HG03469 (cell line): ENCODE measurements around the gene AAMP.
"Not testable (repeated sequence)": the region's sequence is repeated elsewhere in the genome, so short reads cannot be mapped to it uniquely, and the experiment has no call there.

Experiments used
- ATAC-seq: cut with Tn5 transposase; IDR thresholded peaks from one replicate; pipeline ENCODE4 v1.9.1; 2021; ENCODE audit warnings: mild to moderate bottlenecking, moderate library complexity, moderate number of reproducible peaks; ENCODE audit not compliant: unreplicated experiment

Gene AAMP, protein sequence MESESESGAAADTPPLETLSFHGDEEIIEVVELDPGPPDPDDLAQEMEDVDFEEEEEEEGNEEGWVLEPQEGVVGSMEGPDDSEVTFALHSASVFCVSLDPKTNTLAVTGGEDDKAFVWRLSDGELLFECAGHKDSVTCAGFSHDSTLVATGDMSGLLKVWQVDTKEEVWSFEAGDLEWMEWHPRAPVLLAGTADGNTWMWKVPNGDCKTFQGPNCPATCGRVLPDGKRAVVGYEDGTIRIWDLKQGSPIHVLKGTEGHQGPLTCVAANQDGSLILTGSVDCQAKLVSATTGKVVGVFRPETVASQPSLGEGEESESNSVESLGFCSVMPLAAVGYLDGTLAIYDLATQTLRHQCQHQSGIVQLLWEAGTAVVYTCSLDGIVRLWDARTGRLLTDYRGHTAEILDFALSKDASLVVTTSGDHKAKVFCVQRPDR

DNA sequence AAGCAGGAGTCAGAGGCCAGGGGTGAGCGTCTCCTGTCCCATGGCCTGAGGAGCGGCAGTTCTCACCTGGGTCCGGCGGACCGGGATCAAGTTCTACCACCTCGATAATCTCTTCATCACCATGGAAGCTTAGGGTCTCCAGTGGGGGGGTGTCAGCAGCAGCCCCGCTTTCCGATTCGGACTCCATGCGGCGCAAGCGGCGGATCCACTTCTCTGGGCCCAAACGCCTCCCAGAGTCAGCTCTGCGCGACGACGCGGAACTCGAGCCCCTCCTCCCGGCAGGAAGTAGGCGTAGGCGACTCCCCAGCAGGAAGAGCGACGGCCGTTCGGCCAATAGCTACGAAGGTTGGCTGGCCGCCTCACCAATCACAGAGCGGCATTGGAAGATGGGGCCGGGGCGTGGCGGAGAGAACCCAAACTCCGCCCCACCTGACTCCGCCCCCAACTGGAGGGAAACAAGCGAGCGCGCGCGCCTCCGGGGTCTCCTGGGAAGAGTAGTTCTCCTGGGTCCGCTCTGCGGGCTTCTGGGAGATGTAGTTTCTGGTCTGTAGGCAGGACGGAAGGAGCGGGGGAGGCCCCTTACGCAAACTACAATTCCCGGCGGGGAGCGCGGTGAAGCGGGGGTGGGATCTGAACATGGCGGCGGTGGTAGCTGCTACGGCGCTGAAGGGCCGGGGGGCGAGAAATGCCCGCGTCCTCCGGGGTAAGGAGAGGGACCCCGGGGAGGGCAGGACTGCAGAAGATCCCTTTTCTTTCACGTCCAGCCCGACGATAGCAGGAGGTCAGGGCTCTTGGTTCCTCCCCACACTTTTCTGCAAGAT, at the start of gene AAMP, which contains the start of gene PNKD:
Gene AAMP (minus strand): TSS at position 238 of the 821 bp plus-strand sequence. CDS start 51 bp downstream, at position 187.
Gene PNKD (plus strand): TSS at position 620 of the 821 bp plus-strand sequence. CDS start 17 bp downstream, at position 637.
- peak; percentile 80 for ATAC-seq

DNA sequence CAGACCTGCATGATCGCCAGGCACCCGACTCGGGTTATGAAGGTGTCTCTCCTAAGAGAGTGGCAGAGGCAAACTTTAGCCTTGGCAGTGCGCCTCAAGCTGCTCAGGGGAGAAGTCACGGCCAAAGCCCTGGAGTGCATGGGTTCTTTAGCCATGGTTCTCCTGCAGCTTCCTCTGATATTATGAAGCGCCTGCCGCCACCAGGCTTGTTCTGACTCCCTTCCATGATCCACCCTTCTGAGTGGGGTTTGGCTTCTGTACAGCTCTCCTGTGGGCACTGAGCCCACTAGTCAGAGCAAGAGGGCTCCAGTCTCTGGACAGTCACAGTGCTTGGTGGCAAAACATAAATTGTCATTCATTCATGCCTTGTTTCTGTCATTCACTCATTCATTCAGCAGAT, 48.3 kb upstream of the AAMP start:
- ATAC-seq = no peak

DNA sequence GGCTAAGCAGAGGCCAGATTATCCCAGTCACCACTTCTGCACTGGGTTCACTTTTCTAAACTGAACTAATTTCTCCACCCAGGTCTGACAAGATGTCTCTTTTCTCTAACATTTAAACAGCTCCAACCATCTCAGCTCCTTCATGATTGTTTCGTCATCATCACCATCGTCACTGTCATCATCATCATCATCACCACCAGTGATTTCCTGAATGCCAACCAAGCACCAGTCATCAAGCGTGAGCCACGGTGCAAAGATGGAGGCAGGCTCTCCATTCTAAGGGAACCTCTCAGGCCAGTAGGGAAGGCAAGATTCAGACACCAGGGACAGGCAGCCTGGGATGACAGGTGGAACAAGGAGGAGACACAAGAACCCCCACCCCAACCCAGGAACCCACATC, 47.9 kb upstream of the AAMP start:
- no peak for ATAC-seq

DNA sequence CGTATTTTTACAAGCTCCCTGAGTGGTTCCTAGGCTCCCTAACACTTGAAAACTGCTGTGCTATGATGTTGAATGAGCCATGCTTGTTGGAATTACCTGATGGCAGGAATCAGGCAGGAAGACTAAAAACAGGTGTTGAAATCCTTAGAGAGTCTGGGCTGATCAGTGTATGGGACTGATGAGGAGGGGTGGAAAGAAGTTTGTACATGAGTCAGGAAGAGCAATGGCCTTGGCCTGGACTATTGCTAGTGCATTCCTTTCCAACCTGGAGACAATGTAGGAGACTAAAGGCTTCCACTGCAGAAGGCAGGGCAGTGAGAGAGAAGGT, 47.3 kb upstream of the AAMP start:
- ATAC-seq = no peak

DNA sequence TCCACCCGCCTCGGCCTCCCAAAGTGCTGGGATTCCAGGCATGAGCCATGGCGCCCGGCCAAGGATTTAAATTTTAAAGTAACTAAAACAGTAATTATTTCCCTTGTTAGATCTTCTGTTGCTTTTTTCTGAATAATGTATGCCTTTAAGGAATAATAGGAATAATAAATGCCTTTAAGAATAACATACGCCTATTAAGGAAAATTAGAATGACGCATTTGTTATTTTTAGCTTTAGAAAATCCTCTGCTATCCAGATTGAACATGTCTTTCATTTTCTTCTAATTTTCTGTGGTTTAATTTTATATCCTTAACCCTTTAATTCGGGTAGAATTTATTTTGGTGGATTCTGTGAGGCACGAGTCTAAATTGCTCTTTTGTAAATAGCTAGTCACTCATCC, 45.5 kb upstream of the AAMP start:
- ATAC-seq = no peak

DNA sequence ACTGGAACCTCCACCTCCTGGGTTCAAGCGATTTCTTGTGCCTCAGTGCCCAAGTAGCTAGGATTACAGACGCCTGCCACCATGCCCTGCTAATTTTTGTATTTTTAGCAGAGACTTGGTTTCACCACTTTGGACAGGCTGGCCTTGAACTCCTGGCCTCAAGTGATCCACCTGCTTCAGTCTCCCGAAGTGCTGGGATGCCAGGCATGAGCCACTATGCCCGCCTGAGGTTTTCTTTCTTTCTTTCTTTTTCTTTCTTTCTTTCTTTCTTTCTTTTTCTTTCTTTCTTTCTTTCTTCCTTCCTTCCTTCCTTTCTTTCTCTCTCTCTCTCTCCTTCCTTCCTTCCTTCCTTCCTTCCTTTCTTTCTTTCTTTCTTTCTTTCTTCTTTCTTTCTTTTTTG, 44.8 kb upstream of the AAMP start:
- not testable (repeated sequence) for ATAC-seq

DNA sequence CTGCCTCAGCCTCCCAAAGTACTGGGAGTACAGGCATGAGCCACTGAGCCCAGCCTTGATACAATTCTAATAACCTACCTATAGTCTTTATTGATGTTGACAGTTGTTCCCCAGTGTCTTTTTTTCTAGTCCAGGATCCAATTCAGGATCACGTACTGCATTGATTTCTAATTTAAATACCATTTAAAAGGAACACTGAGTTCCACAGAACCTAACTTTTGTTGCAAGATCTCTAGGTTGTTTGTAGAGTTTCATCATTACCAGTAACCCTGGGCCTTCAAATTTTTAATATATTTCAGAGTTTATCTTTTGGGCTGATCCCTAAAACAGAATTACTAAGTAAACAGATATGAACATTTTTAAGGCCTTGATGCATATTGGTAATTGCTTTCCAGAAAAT, 43.4 kb upstream of the AAMP start:
- ATAC-seq = no peak

DNA sequence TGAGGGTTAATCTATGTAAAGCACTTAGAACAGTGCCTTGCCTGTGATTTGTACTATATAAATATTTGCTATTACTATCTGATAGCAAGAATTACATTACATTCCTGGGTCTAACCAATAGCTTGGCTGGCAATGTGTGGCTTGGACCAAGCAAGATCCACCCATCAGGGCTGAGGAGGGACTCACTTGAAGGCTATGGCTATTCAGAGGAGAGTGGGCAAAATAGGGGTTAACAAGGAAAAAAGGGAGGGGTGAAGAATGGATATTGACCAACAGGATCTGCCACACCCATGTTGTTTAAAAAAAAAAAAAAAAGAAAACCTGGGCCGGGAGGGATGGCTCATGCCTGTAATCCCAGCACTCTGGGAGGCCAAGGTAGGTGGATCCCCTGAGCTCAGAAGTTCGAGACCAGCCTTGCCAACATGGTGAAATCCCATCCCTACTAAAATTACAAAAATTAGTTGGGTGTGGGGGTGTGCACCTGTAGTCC, 42.4 kb upstream of the AAMP start:
- no peak for ATAC-seq

DNA sequence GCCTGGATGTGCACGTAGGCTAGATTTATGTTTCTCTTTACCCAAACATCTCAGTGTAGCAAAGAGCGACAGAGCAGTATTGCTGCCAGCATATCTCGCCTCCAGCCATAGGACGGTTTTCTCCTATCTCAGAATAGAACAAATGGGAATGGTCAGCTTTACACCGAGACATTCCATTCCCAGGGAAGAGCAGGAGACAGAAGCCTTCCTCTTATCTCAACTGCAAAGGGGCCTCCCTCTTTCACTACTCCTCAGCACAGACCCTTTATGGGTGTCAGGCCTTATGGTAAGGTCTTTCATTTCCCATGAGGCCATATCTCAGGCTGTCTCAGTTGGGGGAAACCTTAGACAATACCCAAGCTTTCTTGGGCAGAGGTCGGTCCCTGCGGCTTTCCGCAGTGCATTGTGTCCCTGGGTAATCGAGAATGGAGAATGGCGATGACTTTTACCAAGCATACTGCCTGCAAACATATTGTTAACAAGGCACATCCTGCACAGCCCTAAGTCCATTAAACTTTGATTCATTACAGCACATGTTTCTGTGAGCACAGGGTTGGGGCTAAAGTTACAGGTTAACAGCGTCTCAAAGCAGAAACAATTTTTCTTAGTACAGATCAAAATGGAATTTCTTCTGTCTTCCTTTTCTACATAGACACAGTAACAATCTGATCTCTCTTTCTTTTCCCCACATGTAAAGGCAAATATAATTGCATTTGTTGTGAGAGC, 41.8 kb upstream of the AAMP start:
- ATAC-seq = not testable (repeated sequence)

DNA sequence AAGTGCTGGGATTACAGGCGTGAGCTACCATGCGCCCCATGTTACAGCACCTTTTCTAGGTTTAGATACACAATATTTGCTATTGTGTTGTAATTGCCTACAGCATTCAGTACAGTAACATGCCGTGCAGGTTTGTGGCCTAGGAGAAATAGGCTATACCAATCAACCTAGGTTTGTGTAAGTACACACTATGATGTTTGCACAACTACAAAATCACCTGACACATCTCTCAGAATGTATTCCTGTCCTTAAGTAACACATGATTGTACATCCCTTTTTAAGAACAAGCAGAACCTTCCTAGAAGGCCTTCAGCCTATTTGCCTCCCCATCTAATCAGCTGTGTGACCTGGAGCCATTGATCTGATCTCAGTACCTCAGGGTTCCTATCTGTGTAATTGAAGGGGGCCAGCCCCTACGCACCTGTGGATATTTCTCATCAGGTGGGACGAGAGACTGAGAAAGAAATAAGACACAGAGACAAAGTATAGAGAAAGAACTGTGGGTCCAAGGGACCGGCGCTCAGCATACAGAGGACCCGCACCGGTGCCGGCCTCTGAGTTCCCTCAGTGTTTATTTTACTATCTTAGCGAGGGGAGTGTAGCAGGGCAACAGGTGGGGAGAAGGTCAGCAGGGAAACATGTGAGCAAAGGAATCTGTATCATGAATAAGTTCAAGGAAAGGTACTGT, 41.1 kb upstream of the AAMP start:
- ATAC-seq = no peak

DNA sequence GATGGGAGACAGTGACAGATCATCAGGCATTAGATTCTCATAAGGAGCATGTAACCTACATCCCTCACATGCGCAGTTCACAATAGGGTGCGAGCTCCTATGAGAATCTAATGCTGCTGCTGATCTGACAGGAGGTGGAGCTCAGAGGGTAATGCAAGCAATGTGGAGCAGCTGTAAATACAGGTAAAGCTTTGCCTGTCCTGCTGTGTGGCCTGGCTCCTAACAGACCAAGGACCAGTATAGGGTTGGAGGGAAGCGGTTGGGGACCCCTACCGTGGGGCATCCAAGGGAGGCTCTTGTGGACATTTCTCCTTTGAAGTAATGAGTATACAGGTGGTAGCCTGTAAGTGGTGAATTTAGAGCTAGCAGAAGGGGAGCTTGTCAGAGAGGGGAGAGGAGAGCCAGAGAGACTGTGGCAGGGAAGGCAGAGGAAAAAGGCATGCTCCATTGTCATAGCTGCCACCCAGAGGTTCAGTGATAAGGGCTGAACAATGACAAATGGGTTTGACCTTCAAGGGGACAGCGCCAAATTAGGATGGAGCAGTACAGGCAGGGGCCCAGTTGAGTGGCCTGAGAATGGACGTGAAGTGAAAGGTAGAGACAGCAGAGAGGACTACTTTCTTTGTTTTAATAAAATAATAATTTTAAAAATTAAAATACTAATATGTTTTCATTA, 37.6 kb upstream of the AAMP start:
- no peak for ATAC-seq

DNA sequence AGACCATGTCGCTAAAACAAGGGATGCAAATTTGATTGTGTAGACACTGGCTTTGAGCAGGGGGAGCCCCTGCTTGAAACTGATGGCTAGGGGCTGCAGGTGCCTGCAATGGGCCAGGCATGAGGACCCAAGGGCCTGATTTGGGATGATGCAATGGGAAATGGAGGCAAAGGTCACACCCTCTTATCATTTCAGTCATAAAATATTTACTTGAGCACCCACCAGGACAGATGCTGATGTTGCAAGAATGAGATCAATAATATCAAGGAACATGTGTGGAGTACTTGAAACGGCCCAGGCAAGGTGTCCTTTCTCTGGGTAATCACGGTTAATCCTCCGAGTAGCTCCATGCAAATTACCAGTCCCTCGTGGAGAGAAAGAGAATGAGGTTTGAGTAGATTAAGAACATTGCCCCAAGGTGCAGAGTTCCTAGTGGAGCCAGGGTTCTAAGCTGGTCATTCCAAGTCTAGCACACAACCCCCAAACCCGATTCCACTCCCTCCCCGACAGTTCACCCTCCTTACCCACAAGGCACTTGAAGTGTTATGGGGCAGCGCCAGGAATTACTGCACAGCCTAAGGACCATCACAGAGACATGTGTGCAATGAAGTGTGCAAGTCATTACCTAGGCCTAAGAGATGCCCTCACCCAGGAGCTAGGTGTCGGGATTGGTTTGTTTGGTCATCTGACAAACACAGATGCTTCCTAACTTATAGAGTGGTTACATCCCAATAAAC, 36.4 kb upstream of the AAMP start:
- no peak for ATAC-seq

DNA sequence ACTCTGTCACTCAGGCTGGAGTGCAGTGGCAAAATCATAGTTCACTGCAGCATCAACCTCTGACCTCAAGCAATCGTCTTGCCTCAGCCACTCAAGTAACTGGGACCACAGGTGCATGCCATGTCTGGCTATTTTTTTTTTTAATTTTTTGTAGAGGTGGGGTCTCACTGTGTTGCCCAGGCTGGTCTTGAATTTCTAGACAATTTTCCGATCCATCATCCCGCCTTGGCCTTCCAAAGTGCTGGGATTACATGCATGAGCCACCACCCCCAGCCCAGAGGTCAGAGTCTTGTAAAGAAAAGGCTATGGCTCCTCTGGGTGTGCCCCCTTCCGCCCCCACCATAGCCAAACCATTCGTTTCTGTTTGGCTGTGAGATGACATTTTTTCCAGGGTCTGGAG, 35.4 kb upstream of the AAMP start:
- ATAC-seq = no peak

DNA sequence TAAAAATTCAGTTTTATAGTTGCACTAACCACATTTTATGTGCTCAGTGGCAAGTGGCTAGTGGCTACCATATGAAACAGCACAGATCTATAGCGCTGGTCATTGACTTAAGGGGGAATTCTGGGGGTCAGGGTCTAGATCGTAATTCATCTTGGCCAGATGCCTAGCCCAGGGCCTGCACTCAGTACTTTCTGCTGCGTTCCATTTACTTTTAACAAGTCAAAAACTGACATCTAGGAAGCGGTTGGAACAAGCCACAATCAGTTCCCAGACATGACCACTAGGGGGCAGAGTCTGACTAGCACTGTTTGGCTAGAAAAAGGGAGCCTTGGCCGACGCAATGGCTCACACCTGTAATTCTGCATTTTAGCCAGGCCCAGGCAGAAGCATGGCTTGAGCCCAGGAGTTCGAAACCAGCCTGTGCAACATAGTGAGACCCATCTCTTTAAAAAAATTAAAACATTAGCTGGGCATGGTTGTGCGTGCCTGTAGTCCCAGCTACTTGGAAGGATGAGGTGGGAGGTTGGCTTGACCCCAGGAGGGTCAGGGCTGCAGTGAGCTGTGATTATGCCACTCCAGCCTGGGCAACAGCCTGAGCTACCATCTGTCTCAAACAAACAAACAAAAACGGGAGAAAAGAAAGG, 31.4 kb upstream of the AAMP start:
- peak; percentile 46 for ATAC-seq

DNA sequence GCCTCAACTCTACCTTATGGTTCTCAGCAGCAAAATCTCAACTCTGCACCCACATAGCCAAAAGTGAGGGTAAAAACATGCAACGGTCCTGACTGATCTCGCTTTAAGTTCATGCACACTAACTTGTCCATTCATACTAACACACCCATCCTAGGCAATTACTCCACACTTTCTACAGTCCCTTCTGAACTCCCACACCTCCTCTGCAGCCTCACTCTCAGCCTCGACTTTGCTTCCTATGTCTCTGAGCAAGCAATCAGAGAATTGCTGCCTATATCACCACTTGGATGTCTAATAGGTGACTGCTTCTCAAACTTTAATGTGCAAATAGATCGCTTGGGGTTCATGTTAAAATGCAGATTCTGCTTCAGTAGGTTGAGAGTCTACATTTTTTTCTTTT, 30.2 kb upstream of the AAMP start:
- ATAC-seq = no peak

DNA sequence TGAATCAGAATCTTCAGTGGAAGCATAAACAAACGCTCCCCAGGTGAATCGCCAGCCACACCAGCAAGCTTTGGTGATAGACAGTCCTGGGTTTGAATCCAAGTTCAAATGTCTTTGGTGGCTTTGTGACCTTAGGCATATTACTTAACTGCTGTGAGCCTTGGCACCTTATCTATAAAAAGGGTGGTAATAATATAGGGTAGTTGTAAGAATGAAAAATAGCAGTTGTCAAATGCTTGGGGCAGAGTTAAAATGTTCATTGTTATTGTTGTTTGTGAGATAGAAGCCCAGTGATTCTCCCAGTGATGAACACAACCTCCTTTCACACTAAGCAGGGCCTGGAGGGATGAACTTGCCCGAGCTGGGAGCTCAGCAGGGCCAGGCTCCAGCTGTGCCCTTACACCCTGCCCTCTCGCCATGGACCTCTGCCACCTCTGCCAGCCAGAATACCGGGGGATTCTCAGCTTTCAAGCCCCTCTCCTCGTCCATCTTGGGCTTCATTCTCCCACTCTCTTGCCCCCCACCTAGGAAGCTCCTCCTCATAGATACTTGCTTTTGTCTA, 28.5 kb upstream of the AAMP start:
- ATAC-seq = no peak

DNA sequence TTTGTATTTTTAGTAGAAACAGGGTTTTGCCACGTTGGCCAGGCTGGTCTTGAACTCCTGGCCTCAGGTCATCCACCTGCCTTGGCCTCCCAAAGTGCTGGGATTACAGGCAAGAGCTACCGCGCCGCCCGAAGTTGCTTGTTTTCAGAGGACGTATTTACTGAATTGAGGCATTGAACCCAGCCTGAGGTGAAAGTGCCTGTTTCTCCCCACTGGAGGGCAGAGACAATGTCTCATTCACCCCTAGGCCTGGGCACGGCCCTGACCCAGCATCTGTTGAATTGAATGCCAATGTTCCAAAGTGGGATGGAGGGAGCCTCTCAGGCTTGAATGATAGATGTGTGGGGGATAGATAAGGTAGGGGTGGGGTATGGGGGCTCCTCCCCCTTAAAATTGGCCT, 26.9 kb upstream of the AAMP start:
- no peak for ATAC-seq

DNA sequence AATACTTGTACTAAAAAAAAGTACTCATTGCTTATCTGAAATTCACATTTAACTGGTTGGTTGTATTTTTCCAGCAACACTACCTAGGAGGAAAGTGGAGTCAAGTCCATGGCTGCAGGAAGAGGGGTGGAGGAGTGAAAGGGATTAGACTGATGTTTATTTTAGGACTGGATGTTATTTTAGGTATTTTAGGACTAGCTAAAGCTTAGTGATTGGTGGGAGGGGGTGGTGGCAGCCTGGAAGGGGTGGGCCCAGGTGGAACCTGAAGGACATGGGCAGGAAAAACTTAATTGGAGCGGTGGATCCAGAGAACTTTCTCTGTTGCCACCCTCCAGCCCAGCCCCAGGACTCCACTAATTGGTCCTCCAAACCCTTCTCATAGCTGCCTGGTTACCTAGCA, 26.3 kb upstream of the AAMP start:
- ATAC-seq = no peak

DNA sequence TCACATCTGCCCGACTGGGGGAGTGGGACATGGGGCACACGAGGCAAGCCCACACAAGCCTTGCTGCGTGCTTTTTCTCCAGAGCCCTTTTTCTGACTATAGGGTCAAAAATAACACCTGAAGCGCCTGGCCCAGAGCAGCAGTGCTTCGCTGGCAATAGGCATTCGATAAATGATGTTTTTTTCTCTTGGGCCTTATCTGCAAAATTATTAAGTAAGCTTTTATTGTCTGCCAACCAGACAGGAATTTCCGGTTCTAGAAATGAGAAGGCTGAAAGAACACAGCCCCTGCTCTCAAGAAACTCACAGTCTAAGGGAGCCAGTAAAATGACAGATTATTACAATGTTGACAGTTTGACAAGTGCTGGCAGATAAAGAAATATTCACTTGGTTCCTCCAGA, 25.1 kb upstream of the AAMP start:
- ATAC-seq = no peak
